Measurements from ENCODE around the gene ATP13A2. TPM values are rescaled to one million over a fixed set of nuclear protein-coding genes. Genes with fewer than 3 reads are reported as not detected.

Gene ATP13A2
- polyA plus RNA-seq, 1 of the 3 experiments (the other 2 are of a cell fraction), result 29.3 TPM

DNA sequence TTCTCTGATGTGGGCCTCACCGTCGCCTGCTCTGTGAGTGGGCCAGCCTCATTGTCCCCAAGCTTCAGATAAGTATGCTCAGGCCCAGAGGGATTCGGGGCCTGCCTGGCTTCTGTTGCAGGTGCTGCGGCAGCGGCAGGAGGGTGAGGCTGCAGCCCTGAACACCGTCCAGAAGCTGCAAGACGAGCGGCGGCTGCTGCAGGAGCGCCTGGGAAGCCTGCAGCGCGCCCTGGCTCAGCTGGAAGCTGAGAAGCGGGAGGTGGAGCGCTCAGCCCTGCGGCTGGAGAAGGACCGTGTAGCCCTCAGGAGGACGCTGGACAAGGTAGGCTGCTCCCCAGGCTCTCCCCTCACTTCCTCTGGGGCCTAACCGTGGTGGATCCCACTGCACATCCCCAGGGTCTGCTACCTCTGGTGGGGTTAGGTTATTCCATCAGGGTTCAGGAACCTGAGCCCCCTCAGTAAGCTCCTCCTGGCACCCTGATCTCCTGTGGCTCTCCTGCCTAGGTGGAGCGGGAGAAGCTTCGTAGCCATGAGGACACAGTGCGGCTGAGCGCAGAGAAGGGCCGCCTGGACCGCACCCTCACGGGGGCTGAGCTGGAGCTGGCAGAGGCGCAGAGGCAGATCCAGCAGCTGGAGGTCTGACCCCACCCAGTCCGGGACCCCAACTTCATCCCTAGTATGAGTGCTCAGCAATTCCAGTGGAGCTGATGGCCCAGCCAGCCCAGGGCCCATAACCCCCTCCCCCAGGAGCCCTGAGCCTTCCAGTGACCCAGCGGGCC lies 41.4 kb downstream of the ATP13A2 start:
- CTCF ChIA-PET, result interaction anchor here (1.1 to 2.3 kb wide), 3 partner anchors 9 to 75 kb away, joined by 3 to 10 read pairs (median 4); no protein-coding TSS in a partner anchor
- no peak for DNase-seq
- Histone ChIP-seq H3K9ac (no peak overlapping the region), H3K36me3 (replicated peaks in 1 of 2; ENCODE audit: control insufficient read depth in 1 of 2, insufficient read depth in 2 of 2, low read length in 1 of 2) (peaks cover 6 to 19% of the 10 kb centered on the region in 2 experiments), H4K20me1 (ENCODE audit: insufficient read depth) (peaks cover 17% of the 10 kb centered on the region), H3K79me2 (ENCODE audit: insufficient read depth) (peaks cover 4% of the 10 kb centered on the region; the same call in 1 of the 2 replicates), H3K27me3 (ENCODE audit: insufficient read depth) (no peaks in the 10 kb centered on the region), H3K4me1 (ENCODE audit: control insufficient read depth in 1 of 2, insufficient read depth in 2 of 2, low read depth in 1 of 2, low read length in 1 of 2) (peaks cover 11 to 33% of the 10 kb centered on the region in 2 experiments; a peak in 2 of 4 replicates), H3K9me2 (no peaks in the 10 kb centered on the region), H3K4me2 (no peak overlapping the region), H3K9me3 (no peaks in the 10 kb centered on the region), H3K27ac (ENCODE audit: low read depth in 2 of 2, low read length in 1 of 2) (no peak overlapping the region), H3K4me3 (ENCODE audit: low read depth in 2 of 2, low read length in 1 of 2) (no peak overlapping the region), H3F3A (replicated peaks; ENCODE audit: insufficient read depth) (peaks cover 12% of the 10 kb centered on the region), H2AFZ (ENCODE audit: low read depth) (no peak overlapping the region)
- WGBS (ENCODE audit: low lambda C conversion rate), result 98% methylated on average over 19 of the region's 28 CpGs
- TF ChIP-seq USF2 (IDR thresholded peaks at IDR 0.05; ENCODE audit: borderline replicate concordance, low read depth, low read length), result no peak
- no peak for TF ChIP-seq YY1 (IDR thresholded peaks at IDR 0.05; ENCODE audit: low read depth)
- TF ChIP-seq RAD21 (IDR thresholded peaks at IDR 0.05; ENCODE audit: low read length), result no peak
- no peak for TF ChIP-seq NFIC (IDR thresholded peaks at IDR 0.05; ENCODE audit: borderline replicate concordance)
- TF ChIP-seq RFX5 (IDR thresholded peaks at IDR 0.05; ENCODE audit: low read length), result no peak
- TF ChIP-seq GATA2 (CRISPR knock-in tag; IDR thresholded peaks at IDR 0.05), result no peak
- POLR2A ChIA-PET, result interaction anchor here (1.0 to 1.8 kb wide), 2 partner anchors 8 to 9 kb away, joined by 3 to 4 read pairs; no protein-coding TSS in a partner anchor

DNA sequence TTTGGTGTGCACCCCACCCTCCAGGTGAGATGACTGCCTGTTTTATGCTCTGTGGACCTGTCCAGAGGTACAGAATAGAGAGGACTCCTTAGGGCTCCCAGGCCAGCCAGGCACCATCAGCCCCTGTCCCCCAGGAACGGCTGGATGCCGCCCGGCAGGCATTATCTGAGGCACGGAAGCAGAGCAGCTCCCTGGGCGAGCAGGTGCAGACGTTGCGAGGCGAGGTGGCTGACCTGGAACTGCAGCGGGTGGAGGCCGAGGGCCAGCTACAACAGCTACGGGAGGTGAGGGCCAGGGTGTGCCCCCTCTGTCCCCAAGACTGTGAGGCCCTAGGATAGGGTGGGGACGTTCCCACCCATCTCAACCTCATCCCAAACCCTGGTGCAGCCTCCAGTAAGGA lies 42.1 kb downstream of the ATP13A2 start:
- H3K27me3 ChIP-seq (ENCODE audit: insufficient read depth), result no peaks in the 10 kb centered on the region
- H3F3A ChIP-seq (replicated peaks; ENCODE audit: insufficient read depth), result peaks cover 12% of the 10 kb centered on the region
- peaks cover 6 to 18% of the 10 kb centered on the region in 2 experiments for H3K36me3 ChIP-seq (replicated peaks in 1 of 2; ENCODE audit: control insufficient read depth in 1 of 2, insufficient read depth in 2 of 2, low read length in 1 of 2)
- H3K4me2 ChIP-seq, result no peak overlapping the region
- no peaks in the 10 kb centered on the region for H3K9me3 ChIP-seq
- H3K9me2 ChIP-seq, result no peaks in the 10 kb centered on the region
- H2AFZ ChIP-seq (ENCODE audit: low read depth), result no peak overlapping the region
- H4K20me1 ChIP-seq (ENCODE audit: insufficient read depth), result peaks cover 15% of the 10 kb centered on the region; the same call in 1 of the 2 replicates
- no peaks in the 10 kb centered on the region for H3K79me2 ChIP-seq (ENCODE audit: insufficient read depth)
- TF ChIP-seq MEF2A (IDR thresholded peaks at IDR 0.05; ENCODE audit: borderline replicate concordance, low read depth) (no peak), SIN3A (IDR thresholded peaks at IDR 0.05; ENCODE audit: borderline replicate concordance, low read depth, low read length) (no peak), FOXJ3 (CRISPR knock-in tag; IDR thresholded peaks at IDR 0.05) (no peak), GATA2 (CRISPR knock-in tag; IDR thresholded peaks at IDR 0.05) (no peak), ELF1 (IDR thresholded peaks at IDR 0.05) (no peak)
- no peak overlapping the region for H3K9ac ChIP-seq
- no peak for DNase-seq
- 100% methylated on average over 3 of the region's 12 CpGs for WGBS (ENCODE audit: low lambda C conversion rate)
- H3K4me1 ChIP-seq (ENCODE audit: control insufficient read depth in 1 of 2, insufficient read depth in 2 of 2, low read depth in 1 of 2, low read length in 1 of 2), result peaks cover 11 to 33% of the 10 kb centered on the region in 2 experiments; a peak in 2 of 4 replicates
- POLR2A ChIA-PET, result interaction anchor here (1.0 to 1.8 kb wide), 2 partner anchors 9 to 10 kb away, joined by 3 to 4 read pairs; no protein-coding TSS in a partner anchor
- H3K27ac ChIP-seq (ENCODE audit: low read depth in 2 of 2, low read length in 1 of 2), result no peak overlapping the region
- CTCF ChIA-PET, result interaction anchor here (1.1 to 2.3 kb wide), 3 partner anchors 8 to 76 kb away, joined by 3 to 10 read pairs (median 4); no protein-coding TSS in a partner anchor
- no peak overlapping the region for H3K4me3 ChIP-seq (ENCODE audit: low read depth in 2 of 2, low read length in 1 of 2)
